Measurements from ENCODE around the gene NLRP4.

NLRP4 gene

DNA sequence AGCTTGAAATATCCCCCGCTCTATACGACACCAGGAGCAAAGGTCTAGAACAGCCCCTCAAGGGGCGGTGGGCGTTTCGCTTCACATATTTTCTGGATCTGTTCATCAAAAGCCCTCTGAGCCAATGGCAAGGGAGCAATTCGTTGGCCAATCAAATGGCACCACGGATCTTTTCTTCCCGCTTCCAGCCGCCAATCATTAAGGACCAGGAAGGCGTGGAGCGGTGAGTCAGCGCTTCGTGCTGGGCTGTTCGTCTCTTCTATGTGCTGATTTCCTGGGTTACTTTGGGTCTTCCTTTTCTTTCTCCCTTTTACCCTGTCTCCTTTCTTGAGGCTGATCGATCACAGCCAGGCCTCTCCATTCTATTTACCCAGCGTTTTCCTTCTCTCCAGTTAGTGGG lies at the start of gene NLRP4:
NLRP4 (plus strand) TSS at position 201 of the 400 bp plus-strand sequence. CDS start 15,541 bp downstream, outside the sequence.
- DNase-seq: no peak

GRCh38 chr19:55795021-55795420 lies 41.3 kb upstream of the NLRP4 start:
- DNase-seq: no peak

DNA sequence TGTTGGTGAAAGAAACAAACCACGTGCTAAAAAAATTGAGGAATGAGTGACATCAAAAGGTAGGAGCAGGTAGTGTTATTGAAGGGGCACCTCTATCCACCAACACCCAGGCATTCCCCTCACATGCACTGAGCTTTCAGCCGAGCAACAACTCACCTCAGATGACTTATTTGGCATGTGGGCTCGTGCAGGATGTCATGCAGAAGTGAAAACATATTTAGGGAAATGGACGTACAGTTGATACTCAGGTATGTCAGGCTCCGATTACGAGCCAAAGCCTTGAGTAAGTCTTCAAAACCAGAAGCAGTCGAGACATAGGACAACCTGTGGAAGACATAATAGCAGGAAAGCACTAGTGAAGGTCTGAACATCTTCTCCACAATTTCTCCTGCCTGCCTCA lies 34.9 kb upstream of the NLRP4 start:
- no peak for DNase-seq

- no peak for DNase-seq
Measured at GRCh38 chr19:55802281-55802680, 34.1 kb upstream of the NLRP4 start.

DNA sequence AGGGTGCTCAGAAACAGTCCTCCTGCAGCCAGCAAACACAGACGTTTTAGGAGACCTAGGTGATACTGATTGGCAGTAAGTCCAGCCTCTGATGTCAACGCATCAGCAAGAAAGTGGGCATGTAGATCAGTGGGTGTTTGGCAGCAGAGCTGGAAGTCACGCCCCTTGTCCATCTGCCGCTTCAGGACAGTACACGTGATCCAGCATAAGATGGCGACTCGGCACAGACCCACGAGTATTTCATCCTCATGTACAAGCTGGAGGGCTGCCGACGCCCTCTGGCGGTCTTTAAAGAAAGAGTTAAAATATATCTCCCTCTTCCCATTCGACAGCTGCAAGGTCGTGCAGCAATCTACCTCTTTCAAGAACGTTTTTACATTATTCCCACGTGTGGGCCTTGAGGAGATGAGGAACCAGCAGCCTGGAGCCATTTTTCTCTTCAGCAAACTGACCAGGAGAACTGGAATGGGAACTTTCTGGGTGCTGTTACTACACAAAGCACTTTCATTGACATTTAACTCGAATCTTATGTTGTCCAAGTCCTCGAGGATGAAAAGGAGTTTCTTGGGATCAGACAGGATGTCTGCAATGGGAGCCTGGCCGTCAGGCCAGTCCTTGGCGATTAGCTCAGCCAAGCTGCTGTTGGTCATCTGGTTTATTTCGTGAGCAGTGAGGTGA lies 26.8 kb upstream of the NLRP4 start:
- DNase-seq: peak; percentile 57

GRCh38 chr19:55811340-55811739 lies 25.0 kb upstream of the NLRP4 start:
- no peak for DNase-seq

- DNase-seq: no peak
Measured at GRCh38 chr19:55812449-55812848, 23.9 kb upstream of the NLRP4 start.

DNA sequence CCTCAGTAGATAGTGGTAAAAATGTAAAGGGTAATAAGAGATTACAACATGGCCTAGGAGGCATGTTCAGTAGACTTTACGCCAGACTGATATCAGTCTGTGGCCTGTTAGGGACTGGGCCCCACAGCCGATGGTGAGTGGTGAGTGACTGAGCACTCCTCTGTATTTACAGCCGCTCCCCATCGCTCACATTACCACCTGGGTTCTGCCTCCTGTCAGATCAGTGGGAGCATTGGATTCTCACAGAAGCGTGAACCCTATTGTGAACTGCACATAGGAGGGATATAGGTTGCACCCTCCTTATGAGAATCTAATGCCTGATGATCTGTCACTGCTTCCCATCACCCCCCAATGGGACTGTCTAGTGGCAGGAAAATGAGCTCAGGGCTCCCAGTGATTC lies 22.4 kb upstream of the NLRP4 start:
- no peak for DNase-seq

- DNase-seq: no peak
Measured at GRCh38 chr19:55820037-55820436, 16.3 kb upstream of the NLRP4 start.

GRCh38 chr19:55830656-55831055 lies 5.7 kb upstream of the NLRP4 start:
- DNase-seq: no peak

DNA sequence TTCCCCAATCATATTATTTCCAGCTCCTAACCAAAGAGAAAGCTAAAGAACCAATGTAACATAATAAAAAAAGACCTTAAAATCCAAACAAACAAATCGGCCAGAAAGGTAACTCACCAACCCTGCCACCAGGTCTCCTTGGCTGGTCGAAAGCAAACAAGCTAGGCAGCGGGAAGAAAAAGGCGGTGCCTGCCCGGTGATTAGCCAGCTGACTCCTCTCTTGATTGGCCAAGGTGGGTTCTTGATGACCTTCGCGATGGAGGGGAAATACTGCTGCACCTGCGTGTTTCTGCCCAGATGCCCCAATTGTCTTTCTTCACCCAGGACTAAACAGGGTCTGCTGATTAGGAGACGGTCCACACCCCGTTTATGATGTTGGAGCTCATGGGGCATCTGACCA lies 4.5 kb upstream of the NLRP4 start, which contains the start of gene NLRP11:
NLRP11 (minus strand) TSS at position 154 of the 400 bp plus-strand sequence. CDS start 13,825 bp downstream, outside the sequence.
- no peak for DNase-seq

GRCh38 chr19:55832676-55833075 lies 3.7 kb upstream of the NLRP4 start:
- no peak for DNase-seq

DNA sequence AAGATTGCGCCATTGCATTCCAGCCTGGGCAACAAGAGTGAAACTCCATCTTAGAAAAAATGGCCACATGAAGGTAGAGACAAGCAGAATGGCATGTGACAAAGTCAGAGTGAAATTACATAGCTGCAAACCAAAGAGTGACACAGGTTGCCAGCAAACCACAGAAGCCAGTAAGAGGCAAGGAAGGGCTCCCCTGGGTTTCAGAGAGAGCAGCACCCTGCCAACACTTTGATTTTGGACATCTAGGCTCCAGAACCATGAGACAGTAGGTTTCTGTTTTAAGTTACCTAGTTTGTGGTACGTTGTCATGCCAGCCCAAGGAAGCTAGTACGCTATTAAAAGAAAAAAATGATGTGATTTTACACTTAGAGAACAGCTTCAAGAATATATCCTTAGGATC lies 1.9 kb downstream of the NLRP4 start:
- DNase-seq: no peak

GRCh38 chr19:55838906-55839305 lies 2.6 kb downstream of the NLRP4 start:
- DNase-seq: no peak

DNA sequence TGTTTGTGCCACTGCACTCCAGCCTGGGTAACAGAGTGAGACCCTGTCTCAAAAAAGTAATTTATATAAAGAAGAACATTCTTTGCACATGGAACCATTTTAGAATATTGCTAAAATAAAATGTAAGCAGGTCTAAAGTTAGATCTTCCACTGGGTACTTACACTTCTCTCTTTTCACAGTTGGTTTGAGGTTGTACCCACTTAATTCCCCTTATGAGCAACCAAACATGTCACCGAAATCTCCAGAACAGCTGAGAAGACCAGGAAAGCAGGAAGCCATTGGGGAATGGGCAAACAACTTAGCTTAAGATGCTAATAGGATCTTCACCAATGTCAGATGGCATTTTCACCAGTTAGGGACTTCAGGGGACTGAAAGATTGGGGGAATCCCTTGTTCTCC lies 18.8 kb downstream of the NLRP4 start:
- no peak for DNase-seq

DNA sequence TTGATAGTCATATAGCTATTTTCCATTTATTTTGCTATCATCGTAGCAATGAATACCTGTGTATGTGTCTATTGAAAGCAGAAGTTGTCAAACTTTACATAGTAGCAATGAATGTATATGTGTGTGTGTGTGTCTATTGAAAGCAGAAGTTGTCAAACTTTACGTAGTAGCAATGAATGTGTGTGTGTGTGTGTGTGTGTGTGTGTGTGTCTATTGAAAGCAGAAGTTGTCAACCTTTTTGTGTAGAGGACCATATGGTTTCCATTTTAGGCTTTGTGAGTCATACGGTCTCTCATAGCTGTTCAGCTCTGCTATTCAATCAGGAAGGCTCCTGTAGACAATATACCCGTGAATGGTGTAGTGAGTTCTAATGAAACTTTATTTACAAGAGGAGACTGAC lies 20.8 kb downstream of the NLRP4 start:
- no peak for DNase-seq

DNA sequence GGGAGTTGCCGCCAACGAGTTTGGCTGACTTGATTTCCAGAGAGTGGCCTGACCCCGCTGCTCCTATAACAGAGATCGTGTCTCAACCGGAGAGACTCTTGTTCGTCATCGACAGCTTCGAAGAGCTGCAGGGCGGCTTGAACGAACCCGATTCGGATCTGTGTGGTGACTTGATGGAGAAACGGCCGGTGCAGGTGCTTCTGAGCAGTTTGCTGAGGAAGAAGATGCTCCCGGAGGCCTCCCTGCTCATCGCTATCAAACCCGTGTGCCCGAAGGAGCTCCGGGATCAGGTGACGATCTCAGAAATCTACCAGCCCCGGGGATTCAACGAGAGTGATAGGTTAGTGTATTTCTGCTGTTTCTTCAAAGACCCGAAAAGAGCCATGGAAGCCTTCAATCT lies 21.6 kb downstream of the NLRP4 start:
- DNase-seq: no peak

DNA sequence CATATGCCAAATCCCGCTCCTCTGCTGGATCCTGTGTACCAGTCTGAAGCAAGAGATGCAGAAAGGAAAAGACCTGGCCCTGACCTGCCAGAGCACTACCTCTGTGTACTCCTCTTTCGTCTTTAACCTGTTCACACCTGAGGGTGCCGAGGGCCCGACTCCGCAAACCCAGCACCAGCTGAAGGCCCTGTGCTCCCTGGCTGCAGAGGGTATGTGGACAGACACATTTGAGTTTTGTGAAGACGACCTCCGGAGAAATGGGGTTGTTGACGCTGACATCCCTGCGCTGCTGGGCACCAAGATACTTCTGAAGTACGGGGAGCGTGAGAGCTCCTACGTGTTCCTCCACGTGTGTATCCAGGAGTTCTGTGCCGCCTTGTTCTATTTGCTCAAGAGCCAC lies 22.1 kb downstream of the NLRP4 start:
- no peak for DNase-seq

GRCh38 chr19:55858969-55859368 lies 22.6 kb downstream of the NLRP4 start:
- DNase-seq: no peak

- no peak for DNase-seq
Measured at GRCh38 chr19:55866521-55866920, 30.2 kb downstream of the NLRP4 start.

GRCh38 chr19:55867101-55867500 lies 30.8 kb downstream of the NLRP4 start:
- no peak for DNase-seq

DNA sequence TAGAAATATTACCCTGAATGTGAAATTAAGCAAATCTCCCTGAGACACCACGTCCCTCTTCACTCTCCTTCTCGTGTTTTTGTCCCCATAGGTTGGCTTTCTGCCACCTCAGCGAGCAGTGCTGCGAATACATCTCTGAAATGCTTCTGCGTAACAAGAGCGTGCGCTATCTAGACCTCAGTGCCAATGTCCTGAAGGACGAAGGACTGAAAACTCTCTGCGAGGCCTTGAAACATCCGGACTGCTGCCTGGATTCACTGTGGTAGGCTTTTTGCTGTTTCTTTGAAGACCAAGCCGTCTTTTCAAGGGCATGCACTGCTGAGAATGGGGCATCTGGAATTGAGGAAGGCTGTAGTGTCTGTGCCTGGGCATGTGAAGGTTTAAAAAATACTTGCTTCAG lies 34.4 kb downstream of the NLRP4 start:
- DNase-seq: no peak

- DNase-seq: no peak
Measured at GRCh38 chr19:55877211-55877610, 40.9 kb downstream of the NLRP4 start.

DNA sequence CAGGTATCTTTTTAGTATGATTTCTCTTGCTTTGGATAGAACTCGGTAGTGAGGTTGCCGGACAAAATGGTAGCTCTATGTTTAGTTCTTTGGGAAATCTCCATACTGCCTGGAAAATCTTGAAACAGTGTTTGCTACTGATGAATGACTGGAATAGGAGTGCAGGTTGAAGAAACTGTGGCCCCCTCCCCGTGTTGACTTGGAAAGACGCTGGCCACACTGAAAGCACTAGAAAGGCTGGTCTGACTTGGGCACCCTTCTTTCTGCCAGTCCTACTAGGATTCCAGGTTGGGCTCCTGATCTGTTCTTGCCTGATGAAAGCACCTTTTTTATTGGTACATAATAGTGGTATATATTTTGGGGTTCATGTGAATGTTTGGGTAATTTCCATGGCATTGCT lies 46.3 kb downstream of the NLRP4 start:
- DNase-seq: no peak

DNA sequence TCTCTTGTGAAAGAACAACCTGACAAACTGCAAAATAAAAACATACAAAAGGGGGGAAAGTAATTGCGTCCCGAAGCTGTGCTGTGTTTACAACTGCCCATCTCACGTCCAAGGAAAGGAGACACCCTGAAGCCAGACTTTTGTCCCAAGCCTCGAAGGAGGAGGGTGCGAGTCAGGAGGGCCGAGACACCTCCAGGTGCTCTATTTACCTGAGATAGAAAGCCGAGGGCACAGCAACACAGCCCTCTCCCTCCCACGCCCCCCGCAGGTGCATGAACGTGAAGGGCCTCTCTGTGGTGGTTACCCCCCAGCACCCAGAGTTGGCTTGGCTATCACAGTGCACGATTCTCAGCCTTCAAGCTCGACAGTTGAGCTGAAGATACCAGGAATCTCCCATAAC lies 62.6 kb downstream of the NLRP4 start:
- no peak for DNase-seq
